SK-N-SH (cell line): ENCODE data around the gene RPL39L.

ENCODE experiments used
- CHD2 ChIP-seq: fragments of 150-350 bp; IDR thresholded peaks from 2 replicates; pipeline ENCODE4 v1.6.1; 2018; ENCODE audit warnings: low read length; ENCODE audit not compliant: partially characterized antibody
- CTCF ChIP-seq: fragments of 200-600 bp; sonication (generic); IDR thresholded peaks from 2 replicates; pipeline ENCODE4 v1.6.1; 2017; ENCODE audit warnings: antibody characterized with exemption, mild to moderate bottlenecking, moderate library complexity
- GABPA ChIP-seq: IDR thresholded peaks from 2 replicates; pipeline ENCODE4 v1.4.0; 2012; ENCODE audit warnings: low read depth, mild to moderate bottlenecking
- GATA2 ChIP-seq: sonication (generic); formaldehyde crosslinking; IDR thresholded peaks from 2 replicates; pipeline ENCODE4 v1.5.0; 2020; ENCODE audit warnings: mild to moderate bottlenecking, missing genetic modification reagents
- NRF1 ChIP-seq: IDR thresholded peaks from 2 replicates; pipeline ENCODE4 v1.6.1; 2012; ENCODE audit warnings: low read depth, mild to moderate bottlenecking, low read length
- POLR2AphosphoS5 ChIP-seq: IDR thresholded peaks from 2 replicates; pipeline ENCODE4 v1.6.1; 2012; ENCODE audit warnings: low read depth, low read length
- SIN3A ChIP-seq: IDR thresholded peaks from 2 replicates; pipeline ENCODE4 v1.6.1; 2012; ENCODE audit warnings: low read depth, mild to moderate bottlenecking, low read length, moderate library complexity, borderline replicate concordance
- TAF1 ChIP-seq: IDR thresholded peaks from 2 replicates; pipeline ENCODE4 v1.6.1; 2012; ENCODE audit warnings: low read depth, mild to moderate bottlenecking, low read length, moderate library complexity, borderline replicate concordance
- TEAD4 ChIP-seq: IDR thresholded peaks from 2 replicates; pipeline ENCODE4 v1.4.0; 2012; ENCODE audit warnings: mild to moderate bottlenecking, borderline replicate concordance; ENCODE audit not compliant: insufficient read depth
- USF2 ChIP-seq: fragments of 150-350 bp; IDR thresholded peaks from 2 replicates; pipeline ENCODE4 v1.6.1; 2017; ENCODE audit warnings: antibody characterized with exemption, low read length, low read depth, borderline replicate concordance
- YY1 ChIP-seq: IDR thresholded peaks from 2 replicates; pipeline ENCODE4 v1.4.0; 2012; ENCODE audit warnings: low read depth, mild to moderate bottlenecking

GRCh38 chr3:187098923-187099512 is 40.3 kb downstream of the RPL39L start:
- no peak for TF ChIP-seq YY1
- no peak for TF ChIP-seq USF2
- TF ChIP-seq CTCF = no peak
- TF ChIP-seq GABPA = no peak
- no peak for TF ChIP-seq SIN3A
- no peak for TF ChIP-seq POLR2AphosphoS5
- no peak for TF ChIP-seq GATA2 (CRISPR knock-in tag)
- TF ChIP-seq CHD2 = no peak
- no peak for TF ChIP-seq NRF1
- no peak for TF ChIP-seq TAF1
- no peak for TF ChIP-seq TEAD4
